ENCODE data around the gene RAP1GAP2. TPM values are rescaled to one million over a fixed set of nuclear protein-coding genes. Genes with fewer than 3 reads are reported as not detected.

Gene RAP1GAP2
- total RNA-seq, 2 experiments from 2014 or later = 0.31 to 0.50 TPM

- ChIA-PET POLR2A (no interaction called here), CTCF (interaction anchor here (1.6 kb wide), 1 partner anchor 126 kb away, joined by 6 read pairs; no protein-coding TSS in a partner anchor)
- Mint-ChIP-seq H3K4me1 (ENCODE audit: low read depth) (no peaks in the 10 kb centered on the region), H3K27me3 (no peaks in the 10 kb centered on the region), H3K9me3 (no peaks in the 10 kb centered on the region), H3K4me3 (no peak overlapping the region), H3K36me3 (ENCODE audit: low read depth) (no peaks in the 10 kb centered on the region), H3K27ac (no peak overlapping the region)
- ATAC-seq (no peak), DNase-seq (no peak)
- TF ChIP-seq, protein P1, sequence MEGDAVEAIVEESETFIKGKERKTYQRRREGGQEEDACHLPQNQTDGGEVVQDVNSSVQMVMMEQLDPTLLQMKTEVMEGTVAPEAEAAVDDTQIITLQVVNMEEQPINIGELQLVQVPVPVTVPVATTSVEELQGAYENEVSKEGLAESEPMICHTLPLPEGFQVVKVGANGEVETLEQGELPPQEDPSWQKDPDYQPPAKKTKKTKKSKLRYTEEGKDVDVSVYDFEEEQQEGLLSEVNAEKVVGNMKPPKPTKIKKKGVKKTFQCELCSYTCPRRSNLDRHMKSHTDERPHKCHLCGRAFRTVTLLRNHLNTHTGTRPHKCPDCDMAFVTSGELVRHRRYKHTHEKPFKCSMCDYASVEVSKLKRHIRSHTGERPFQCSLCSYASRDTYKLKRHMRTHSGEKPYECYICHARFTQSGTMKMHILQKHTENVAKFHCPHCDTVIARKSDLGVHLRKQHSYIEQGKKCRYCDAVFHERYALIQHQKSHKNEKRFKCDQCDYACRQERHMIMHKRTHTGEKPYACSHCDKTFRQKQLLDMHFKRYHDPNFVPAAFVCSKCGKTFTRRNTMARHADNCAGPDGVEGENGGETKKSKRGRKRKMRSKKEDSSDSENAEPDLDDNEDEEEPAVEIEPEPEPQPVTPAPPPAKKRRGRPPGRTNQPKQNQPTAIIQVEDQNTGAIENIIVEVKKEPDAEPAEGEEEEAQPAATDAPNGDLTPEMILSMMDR (IDR thresholded peaks at IDR 0.05) = no peak
- intact Hi-C loops (cut with micrococcal nuclease) = no loop called here
These were observed 178.1 kb downstream of the RAP1GAP2 start for GRCh38 chr17:2974347-2974746.

DNA sequence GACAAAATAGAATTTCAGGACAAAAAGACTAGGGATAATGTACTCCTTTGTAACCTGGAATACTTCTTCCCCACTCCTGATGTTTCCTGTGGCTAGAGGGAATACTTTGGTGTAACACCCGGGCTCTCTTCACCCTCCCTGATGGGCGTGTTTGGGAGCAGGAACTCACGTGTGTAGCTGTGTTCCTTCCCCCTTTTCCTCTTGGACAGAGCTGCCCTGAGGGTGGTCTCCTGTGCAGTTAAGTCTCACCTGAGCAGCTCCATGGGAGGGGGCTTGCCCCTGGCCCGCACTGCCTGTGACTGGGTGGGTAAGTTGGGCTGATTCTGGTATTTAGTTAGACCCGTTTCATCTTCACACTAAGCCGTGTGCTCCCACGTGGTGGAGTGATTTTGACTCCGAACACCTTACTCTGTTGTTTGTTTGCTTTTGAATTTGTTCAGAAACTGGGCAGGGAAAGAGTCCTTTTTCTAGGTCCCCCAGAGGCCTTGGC is 179.3 kb downstream of the RAP1GAP2 start:
- ATAC-seq (no peak), DNase-seq (no peak)
- intact Hi-C loops (cut with micrococcal nuclease) = no loop called here
- ChIA-PET POLR2A (interaction anchor here (0.7 kb wide), 1 partner anchor 56 kb away, joined by 3 read pairs; no protein-coding TSS in a partner anchor), CTCF (interaction anchor here (1.6 kb wide), 1 partner anchor 127 kb away, joined by 6 read pairs; no protein-coding TSS in a partner anchor)
- TF ChIP-seq, protein P1 (IDR thresholded peaks at IDR 0.05) = no peak
- Mint-ChIP-seq H3K27ac (no peak overlapping the region), H3K9me3 (no peaks in the 10 kb centered on the region), H3K36me3 (ENCODE audit: low read depth) (no peaks in the 10 kb centered on the region), H3K27me3 (no peaks in the 10 kb centered on the region), H3K4me1 (ENCODE audit: low read depth) (no peaks in the 10 kb centered on the region), H3K4me3 (no peak overlapping the region)

DNA sequence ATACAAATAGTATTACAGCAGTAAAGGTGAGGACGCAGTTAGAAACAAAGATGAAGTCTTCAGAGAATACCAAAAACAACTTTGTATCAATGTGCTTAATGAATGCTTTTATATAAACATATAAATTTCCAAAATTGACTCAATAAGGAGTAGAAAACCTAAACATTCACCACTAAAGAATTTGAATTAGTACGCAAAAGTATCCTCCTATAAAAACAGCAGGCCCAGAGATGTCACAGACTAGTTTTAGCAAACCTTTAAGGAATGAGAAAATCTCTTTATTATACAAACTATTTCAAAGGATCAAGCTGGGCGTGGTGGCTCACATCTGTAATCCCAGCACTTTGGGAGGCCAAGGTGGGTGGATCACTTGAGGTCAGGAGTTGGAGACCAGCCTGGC is 180.9 kb downstream of the RAP1GAP2 start:
- Mint-ChIP-seq H3K4me3 (no peak overlapping the region), H3K36me3 (ENCODE audit: low read depth) (no peaks in the 10 kb centered on the region), H3K9me3 (no peaks in the 10 kb centered on the region), H3K27me3 (no peaks in the 10 kb centered on the region), H3K27ac (no peak overlapping the region), H3K4me1 (ENCODE audit: low read depth) (no peaks in the 10 kb centered on the region)
- CTCF ChIA-PET = no interaction called here
- TF ChIP-seq, protein P1 (IDR thresholded peaks at IDR 0.05) = no peak
- POLR2A ChIA-PET = no interaction called here
- DNase-seq (no peak), ATAC-seq (no peak)
- intact Hi-C loops (cut with micrococcal nuclease) = no loop called here

DNA sequence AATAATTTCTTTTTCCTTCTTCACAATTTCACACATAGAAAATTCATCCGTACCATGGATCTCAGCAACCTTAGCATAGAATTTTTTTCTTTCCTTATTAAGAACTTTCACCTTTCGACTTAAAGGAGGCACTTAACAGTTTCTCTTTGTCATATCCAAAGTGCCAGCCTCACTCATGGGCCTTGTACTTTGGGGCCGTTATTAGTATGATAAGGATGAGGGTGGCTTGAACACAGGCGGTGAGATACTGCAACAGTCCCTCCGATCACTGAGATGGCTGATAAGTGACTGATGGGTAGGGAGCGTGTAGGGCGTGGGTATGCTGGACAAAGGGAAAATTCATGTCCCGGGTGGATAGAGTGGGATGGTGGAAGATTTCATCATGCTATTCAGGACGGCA is 181.9 kb downstream of the RAP1GAP2 start:
- no peak for DNase-seq
- H3K27me3 Mint-ChIP-seq = no peaks in the 10 kb centered on the region
- TF ChIP-seq, protein P1 (IDR thresholded peaks at IDR 0.05) = no peak
- H3K36me3 Mint-ChIP-seq (ENCODE audit: low read depth) = no peaks in the 10 kb centered on the region
- H3K4me3 Mint-ChIP-seq = no peak overlapping the region
- POLR2A ChIA-PET = no interaction called here
- CTCF ChIA-PET = no interaction called here
- no peak overlapping the region for H3K27ac Mint-ChIP-seq
- H3K4me1 Mint-ChIP-seq (ENCODE audit: low read depth) = no peaks in the 10 kb centered on the region
- ATAC-seq = no peak
- intact Hi-C loops (cut with micrococcal nuclease) = no loop called here
- no peaks in the 10 kb centered on the region for H3K9me3 Mint-ChIP-seq

DNA sequence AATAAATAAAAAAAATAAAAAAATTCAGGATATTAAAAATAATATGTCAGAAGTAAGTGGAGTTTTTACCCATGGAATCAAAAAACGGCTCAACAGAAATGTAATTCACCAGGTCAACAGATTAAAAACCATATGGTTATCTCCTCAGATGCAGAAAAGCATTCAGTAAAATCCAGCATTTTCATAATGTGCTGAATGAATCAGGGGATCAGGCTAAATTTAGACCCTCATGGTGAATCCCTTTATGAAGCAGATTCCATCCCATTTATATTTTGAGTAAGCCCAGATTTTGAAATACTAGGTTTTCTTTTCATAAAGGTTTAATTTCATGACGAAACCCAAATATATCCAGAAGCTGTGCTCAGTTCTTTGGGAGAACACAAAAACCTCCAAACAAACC is 182.8 kb downstream of the RAP1GAP2 start:
- ChIA-PET POLR2A (no interaction called here), CTCF (no interaction called here)
- DNase-seq (no peak), ATAC-seq (no peak)
- TF ChIP-seq, protein P1 (IDR thresholded peaks at IDR 0.05) = no peak
- intact Hi-C loops (cut with micrococcal nuclease) = no loop called here
- Mint-ChIP-seq H3K36me3 (ENCODE audit: low read depth) (no peaks in the 10 kb centered on the region), H3K27me3 (no peaks in the 10 kb centered on the region), H3K4me3 (no peak overlapping the region), H3K9me3 (no peaks in the 10 kb centered on the region), H3K4me1 (ENCODE audit: low read depth) (no peaks in the 10 kb centered on the region), H3K27ac (no peak overlapping the region)

Data from activated CD8-positive, alpha-beta T cell treated with anti-CD3 and anti-CD28 coated beads for 36 hours (primary cell).